HAP-1 (cell line): ENCODE results near the gene TXK.

ENCODE experiments used
- DNase-seq, 2 experiments: peaks; one replicate each; pipeline ENCODE4 v3.0.0-alpha.2; 2016 to 2020; ENCODE audit warnings: low spot score in 2 of 2
- H3K27me3 ChIP-seq: fragments of 250-450 bp; sonication (Bioruptor Pico); 2 replicates; pipeline ENCODE4 v1.5.1; 2020; ENCODE audit warnings: low read depth, mild to moderate bottlenecking, moderate library complexity
- H3K36me3 ChIP-seq: fragments of 250-450 bp; sonication (Bioruptor Pico); replicated peaks from 2 replicates; pipeline ENCODE4 v1.5.1; 2020; ENCODE audit warnings: mild to moderate bottlenecking
- H3K4me1 ChIP-seq: fragments of 250-450 bp; sonication (Bioruptor Pico); 2 replicates; pipeline ENCODE4 v1.5.1; 2020; ENCODE audit warnings: mild to moderate bottlenecking
- H3K4me3 ChIP-seq: fragments of 250-450 bp; sonication (Bioruptor Pico); 2 replicates; pipeline ENCODE4 v1.5.1; 2020; ENCODE audit warnings: mild to moderate bottlenecking, moderate library complexity
- H3K9me3 ChIP-seq: fragments of 250-450 bp; sonication (Bioruptor Pico); 2 replicates; pipeline ENCODE4 v1.5.1; 2020; ENCODE audit warnings: mild to moderate bottlenecking, moderate library complexity
- in situ Hi-C: fragments of 300-500 bp; cut with MboI; formaldehyde crosslinking; loops from 3 replicates; pipeline ENCODE4 v1.14.3; 2020; ENCODE audit warnings: low sequenced_read_pairs, inconsistent platforms, mixed read lengths

TXK gene

GRCh38 chr4:48030470-48030869 is 103.6 kb downstream of the TXK start:
- H3K4me3 ChIP-seq = no peak overlapping the region
- peaks cover 27% of the 10 kb centered on the region for H3K4me1 ChIP-seq
- in situ Hi-C loops = no loop called here
- H3K27me3 ChIP-seq = no peaks in the 10 kb centered on the region
- DNase-seq = no peak
- no peaks in the 10 kb centered on the region for H3K36me3 ChIP-seq
- no peaks in the 10 kb centered on the region for H3K9me3 ChIP-seq

GRCh38 chr4:48028696-48029095 is 105.4 kb downstream of the TXK start:
- Histone ChIP-seq H3K9me3 (no peaks in the 10 kb centered on the region), H3K27me3 (no peaks in the 10 kb centered on the region), H3K4me1 (peaks cover 27% of the 10 kb centered on the region), H3K4me3 (no peak overlapping the region), H3K36me3 (no peaks in the 10 kb centered on the region)
- in situ Hi-C loops = loop anchor here (10.0 kb wide), 1 partner anchor 56 kb away; no protein-coding TSS in a partner anchor
- no peak for DNase-seq

- Histone ChIP-seq H3K27me3 (no peaks in the 10 kb centered on the region), H3K4me3 (no peak overlapping the region), H3K4me1 (peaks cover 33% of the 10 kb centered on the region), H3K36me3 (no peaks in the 10 kb centered on the region), H3K9me3 (no peaks in the 10 kb centered on the region)
- no peak for DNase-seq
- in situ Hi-C loops = loop anchor here (10.0 kb wide), 1 partner anchor 57 kb away; no protein-coding TSS in a partner anchor
These were observed 106.4 kb downstream of the TXK start for GRCh38 chr4:48027653-48028052.

- H3K36me3 ChIP-seq = no peaks in the 10 kb centered on the region
- DNase-seq = no peak
- in situ Hi-C loops = loop anchor here (10.0 kb wide), 1 partner anchor 60 kb away; no protein-coding TSS in a partner anchor
- no peaks in the 10 kb centered on the region for H3K9me3 ChIP-seq
- H3K4me3 ChIP-seq = no peak overlapping the region
- no peaks in the 10 kb centered on the region for H3K27me3 ChIP-seq
- H3K4me1 ChIP-seq = peaks cover 24% of the 10 kb centered on the region
These were observed 109.0 kb downstream of the TXK start for GRCh38 chr4:48025005-48025404.

GRCh38 chr4:48024522-48024921 is 109.5 kb downstream of the TXK start:
- in situ Hi-C loops = loop anchor here (10.0 kb wide), 1 partner anchor 60 kb away; no protein-coding TSS in a partner anchor
- no peaks in the 10 kb centered on the region for H3K27me3 ChIP-seq
- DNase-seq = no peak
- peaks cover 19% of the 10 kb centered on the region for H3K4me1 ChIP-seq
- no peaks in the 10 kb centered on the region for H3K9me3 ChIP-seq
- H3K36me3 ChIP-seq = no peaks in the 10 kb centered on the region
- H3K4me3 ChIP-seq = no peak overlapping the region

GRCh38 chr4:48022192-48022799 is 111.8 kb downstream of the TXK start:
- peaks cover 10% of the 10 kb centered on the region for H3K4me1 ChIP-seq
- H3K9me3 ChIP-seq = no peaks in the 10 kb centered on the region
- DNase-seq = no peak
- no peaks in the 10 kb centered on the region for H3K36me3 ChIP-seq
- no peaks in the 10 kb centered on the region for H3K27me3 ChIP-seq
- in situ Hi-C loops = loop anchor here (10.0 kb wide), 1 partner anchor 63 kb away; no protein-coding TSS in a partner anchor
- H3K4me3 ChIP-seq = no peak overlapping the region

GRCh38 chr4:48021100-48021499 is 113.0 kb downstream of the TXK start:
- in situ Hi-C loops = loop anchor here (10.0 kb wide), 1 partner anchor 64 kb away; no protein-coding TSS in a partner anchor
- Histone ChIP-seq H3K9me3 (no peaks in the 10 kb centered on the region), H3K27me3 (no peaks in the 10 kb centered on the region), H3K4me1 (peaks cover 10% of the 10 kb centered on the region), H3K36me3 (no peaks in the 10 kb centered on the region), H3K4me3 (no peak overlapping the region)
- no peak for DNase-seq

- no peaks in the 10 kb centered on the region for H3K9me3 ChIP-seq
- H3K4me1 ChIP-seq = peaks cover 4% of the 10 kb centered on the region
- no peaks in the 10 kb centered on the region for H3K36me3 ChIP-seq
- no peak overlapping the region for H3K4me3 ChIP-seq
- in situ Hi-C loops = no loop called here
- no peak for DNase-seq
- H3K27me3 ChIP-seq = no peaks in the 10 kb centered on the region
These were observed 115.9 kb downstream of the TXK start for GRCh38 chr4:48018112-48018511.

- in situ Hi-C loops = no loop called here
- Histone ChIP-seq H3K4me3 (peak overlapping the region; percentile 68), H3K4me1 (peaks cover 10% of the 10 kb centered on the region), H3K9me3 (no peaks in the 10 kb centered on the region; the same call in 1 of the 2 replicates), H3K27me3 (no peaks in the 10 kb centered on the region), H3K36me3 (no peaks in the 10 kb centered on the region)
- DNase-seq = peak in 1 of 2 experiments; percentile 79
These were observed 116.9 kb downstream of the TXK start for GRCh38 chr4:48017108-48017571.
